HG03442 (cell line): Measurements from ENCODE around the gene SIAH1.
"Not testable (repeated sequence)": the region's sequence is repeated elsewhere in the genome, so short reads cannot be mapped to it uniquely, and the experiment has no call there.

Source experiments
- ATAC-seq: cut with Tn5 transposase; IDR thresholded peaks from one replicate; pipeline ENCODE4 v1.9.1; 2021; ENCODE audit warnings: mild to moderate bottlenecking, moderate library complexity; ENCODE audit not compliant: unreplicated experiment

The SIAH1 gene

DNA sequence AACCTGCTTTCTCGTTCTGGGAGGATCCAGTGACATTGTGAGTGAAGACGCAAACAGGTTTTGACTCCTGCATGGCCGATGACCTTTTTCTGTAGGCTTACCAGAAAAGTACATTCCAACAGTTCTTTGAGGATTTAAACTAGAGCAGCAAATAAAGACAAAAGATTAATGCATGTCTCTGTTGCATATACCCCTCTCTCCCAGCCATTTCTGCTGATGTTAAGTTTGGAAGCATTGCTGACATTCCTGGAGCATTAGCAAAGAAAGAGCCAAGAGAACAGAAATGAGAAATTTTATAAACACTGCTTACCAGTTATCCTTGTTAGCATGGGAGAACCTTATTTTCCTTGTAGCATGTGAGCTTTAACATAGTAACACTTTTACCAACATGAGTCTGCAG lies 49.3 kb downstream of the SIAH1 start:
- ATAC-seq, result no peak

DNA sequence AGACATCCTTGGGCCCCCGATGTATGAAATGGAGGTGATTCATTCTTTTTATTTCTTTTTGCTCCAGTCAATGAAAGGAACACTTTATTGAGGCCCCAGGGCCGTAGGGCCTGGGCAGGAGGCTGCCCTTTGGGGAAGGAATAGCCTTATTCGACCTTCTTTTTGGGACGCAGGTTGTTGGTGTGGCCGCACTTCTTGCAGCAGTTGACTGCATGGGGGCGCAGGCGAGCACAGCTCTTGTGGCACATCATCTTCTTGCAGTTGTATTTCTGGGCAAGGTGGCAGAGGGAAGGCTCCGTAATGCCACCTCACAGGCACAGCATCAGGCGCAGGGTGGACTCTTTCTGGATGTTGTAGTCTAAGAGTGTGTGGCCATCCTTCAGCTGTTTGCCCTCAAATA lies 50.9 kb downstream of the SIAH1 start:
- no peak for ATAC-seq

DNA sequence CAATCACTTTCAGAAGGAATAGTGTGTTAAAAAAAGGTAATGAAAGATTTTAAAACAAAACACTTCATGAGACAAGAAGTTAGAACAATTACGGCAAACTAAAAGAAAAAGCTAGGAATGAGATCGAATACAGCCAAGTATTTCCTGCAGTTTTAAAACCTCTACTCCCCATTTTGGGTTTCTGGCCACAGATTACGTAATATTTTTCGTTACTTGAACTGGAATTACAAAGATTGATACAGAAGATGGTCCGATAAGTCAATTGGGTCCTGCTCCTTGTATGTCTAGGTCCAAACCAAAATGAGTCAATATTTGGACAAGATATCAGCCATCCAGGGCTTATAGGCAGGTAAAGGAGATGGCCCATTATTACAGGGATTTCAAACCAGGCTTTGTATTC lies 52.2 kb downstream of the SIAH1 start:
- no peak for ATAC-seq

DNA sequence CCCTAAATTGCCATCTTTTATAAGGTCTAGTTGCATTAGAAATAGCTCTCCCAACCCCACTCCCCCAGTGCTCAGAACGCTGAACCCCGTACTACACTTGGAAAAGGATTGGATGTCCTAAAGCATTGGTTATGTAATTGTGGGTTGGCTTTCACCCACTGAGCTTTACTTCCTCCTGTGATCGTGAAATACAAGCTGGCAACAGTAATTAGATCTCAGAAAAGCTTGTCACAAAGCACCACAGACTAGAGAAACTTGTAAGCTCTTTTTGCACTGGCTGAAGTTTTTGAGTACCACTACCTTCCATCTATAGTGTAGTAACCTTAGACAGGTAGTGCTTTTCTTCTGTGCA lies 54.4 kb downstream of the SIAH1 start:
- no peak for ATAC-seq

DNA sequence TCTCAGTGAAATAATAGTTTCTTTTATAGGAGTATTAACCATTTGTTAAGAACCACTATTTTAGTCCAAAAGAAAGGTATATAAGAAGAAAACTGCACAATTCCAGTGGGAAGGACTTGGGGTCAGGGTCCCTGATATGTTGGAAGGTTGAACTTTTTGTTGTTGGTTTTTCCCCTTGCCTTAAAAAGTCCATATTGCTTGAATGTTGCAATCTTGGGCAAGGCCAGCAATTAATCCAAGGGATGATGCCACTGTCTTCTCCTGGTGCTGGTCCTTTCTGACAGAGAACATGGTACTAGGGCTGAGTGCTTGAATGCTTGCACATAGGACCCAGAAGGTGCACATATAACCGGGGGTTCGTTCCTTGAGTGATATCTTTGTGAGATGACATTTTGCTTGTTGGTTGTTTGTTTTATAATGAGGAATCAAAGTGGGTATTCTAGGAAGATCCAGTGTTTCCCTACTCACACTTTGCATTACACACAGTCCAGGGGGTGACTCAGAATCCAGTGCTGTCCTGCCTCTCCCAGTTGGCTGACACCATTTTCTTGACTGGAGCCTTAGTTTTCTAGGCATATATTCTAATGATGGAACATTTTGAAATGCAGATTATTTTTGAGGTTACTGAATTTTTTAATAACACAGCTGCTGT lies 54.9 kb downstream of the SIAH1 start:
- ATAC-seq, result no peak

- ATAC-seq, result no peak
Observed at GRCh38 chr16:48329138-48329537, 56.1 kb downstream of the SIAH1 start.

DNA sequence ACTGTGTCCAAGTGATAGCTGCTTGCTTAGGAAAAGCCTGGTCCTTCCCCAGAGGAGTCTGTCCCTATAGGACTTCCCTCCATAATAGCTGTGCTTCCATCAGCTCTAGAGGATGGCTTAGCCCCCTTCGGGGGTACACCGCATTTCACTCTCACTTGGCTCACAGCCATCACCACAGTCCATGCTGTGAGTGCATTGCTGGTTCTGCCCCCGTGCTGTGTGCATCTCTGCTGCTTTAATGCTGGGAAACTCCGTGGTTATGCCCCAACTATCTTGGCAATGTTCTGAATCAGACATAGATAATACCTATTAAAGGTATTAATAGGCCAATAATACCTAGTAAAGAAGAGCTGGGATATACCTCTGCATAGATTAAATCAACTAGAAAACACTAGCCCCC lies 58.3 kb downstream of the SIAH1 start:
- no peak for ATAC-seq

DNA sequence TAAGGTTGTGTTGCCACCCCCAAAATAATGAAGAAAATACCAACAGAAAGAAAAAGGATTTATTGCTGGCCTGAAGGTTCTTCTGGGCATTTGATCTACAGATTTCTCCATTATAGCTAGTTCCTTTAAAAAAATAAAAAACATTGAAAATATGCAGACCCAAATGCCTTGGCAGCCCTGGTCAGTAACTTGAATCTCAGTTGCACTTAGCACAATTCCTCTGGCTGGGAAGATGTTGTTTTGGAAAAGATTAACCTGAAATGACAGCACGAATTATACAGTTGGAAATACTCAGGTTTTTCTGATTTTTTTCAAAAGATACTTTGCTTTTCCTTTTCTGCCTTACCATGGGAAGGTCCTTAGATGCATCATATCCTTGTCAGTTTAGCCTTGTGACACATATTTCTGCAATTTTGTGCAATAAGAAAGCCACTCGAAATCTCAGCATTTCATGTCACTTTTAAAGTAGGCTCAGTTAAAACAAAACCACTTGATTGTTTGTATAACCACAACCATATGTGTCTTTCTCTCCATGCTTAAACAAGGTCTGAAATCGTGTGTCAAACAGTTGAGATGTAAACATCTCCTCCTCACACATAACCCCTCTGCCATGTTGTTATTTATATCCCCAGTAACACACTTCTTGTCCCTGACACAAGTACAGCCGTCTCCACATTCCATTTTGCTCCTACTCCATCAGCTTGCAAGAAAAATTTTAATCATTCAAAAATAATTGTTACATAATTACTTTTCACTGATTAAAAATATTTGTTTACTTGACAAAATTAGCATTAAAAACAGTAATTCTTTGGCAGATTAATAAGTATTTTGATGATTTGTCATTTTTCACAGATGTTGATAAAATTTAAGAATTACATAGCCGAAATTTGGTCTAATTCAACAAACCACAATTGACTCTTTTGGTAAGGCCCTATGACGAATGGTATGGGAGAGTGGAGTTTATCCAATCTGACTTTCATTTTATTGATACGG lies 61.1 kb downstream of the SIAH1 start:
- no peak for ATAC-seq

DNA sequence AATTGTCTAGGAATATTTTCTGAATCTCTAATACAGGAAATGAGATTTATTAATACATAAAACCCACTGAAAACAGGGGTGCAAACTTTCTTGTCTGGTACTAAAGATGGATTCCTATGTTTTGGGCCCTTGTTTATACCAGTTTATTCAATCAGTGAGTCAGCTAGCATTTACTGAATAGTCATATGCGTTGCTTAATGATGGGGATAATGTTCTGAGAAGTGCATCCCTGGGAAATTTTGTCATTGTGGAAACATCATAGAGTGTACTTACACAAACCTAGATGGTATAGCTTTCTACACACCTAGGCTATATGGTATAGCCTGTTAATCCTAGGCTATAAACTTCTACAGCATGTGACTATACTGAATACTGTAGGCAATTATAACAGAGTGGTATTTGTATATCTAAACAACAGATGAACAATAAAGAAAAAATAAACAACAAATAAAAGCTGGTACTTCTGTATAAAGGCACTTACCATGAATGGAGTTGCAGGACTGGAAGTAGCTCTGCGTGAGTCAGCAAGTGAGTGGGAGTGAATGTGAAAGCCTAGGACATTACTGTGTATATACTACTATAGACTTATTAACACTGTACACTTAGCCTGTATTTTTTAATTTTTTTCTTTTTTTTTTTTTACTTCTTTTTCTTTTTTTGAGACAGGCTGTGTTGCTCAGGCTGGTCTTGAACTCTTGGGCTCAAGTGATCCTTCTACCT lies 63.7 kb downstream of the SIAH1 start:
- ATAC-seq, result no peak

DNA sequence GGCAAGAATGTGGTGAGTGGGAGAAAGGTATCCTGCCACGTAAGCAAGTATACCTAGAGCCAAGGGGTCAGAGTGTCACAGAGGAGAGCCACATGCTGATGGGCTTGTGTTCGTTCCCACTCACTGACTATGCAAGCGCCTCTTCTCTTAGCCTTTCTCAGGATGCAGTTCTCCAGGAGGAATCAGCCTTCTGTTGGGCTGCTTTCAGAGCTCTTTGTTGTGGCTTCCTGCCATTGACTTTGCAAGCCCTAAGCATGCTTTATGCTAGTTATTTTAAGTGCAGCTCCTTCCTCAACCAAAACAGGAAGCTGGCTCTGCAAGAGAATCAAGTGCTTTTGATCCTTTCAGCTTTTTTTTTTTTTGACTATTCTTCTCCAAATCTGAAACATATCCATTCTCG lies 66.6 kb downstream of the SIAH1 start:
- no peak for ATAC-seq

- ATAC-seq, result no peak
Observed at GRCh38 chr16:48317614-48318315, 67.4 kb downstream of the SIAH1 start.

DNA sequence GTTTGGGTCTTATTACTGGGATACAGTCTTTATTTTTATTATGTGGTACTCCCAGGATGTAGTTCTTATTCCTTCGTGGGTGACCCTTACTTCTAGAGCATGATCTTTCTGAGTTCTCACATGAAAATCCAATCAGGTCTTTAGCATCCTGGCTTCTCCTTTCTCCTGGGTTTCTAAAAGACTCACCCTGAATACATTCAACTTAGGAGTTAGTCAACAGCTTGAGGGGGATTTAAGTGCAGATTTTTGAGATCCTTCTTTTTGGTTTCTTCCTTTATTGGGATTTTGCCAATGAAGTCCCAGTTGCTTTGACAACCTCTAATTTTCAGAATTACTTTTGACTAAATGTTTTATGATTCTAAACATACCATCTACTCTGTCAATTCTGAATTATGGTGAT lies 68.2 kb downstream of the SIAH1 start:
- no peak for ATAC-seq

DNA sequence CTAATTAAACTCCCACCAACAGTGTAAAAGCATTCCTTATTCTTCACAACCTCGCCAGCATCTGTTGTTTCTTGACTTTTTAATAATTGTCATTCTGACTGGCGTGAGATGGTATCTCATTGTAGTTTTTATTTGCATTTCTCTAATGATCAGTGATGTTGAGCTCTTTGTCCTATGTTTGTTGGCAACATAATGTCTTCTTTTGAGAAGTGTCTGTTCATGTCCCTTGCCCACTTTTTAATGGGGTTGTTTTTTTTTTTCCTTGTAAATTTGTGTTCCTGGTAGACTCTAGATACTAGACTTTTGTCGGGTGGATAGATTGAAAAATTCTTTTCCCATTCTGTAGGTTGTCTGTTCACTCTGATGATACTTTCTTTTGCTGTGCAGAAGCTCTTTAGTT lies 71.3 kb downstream of the SIAH1 start:
- not testable (repeated sequence) for ATAC-seq

DNA sequence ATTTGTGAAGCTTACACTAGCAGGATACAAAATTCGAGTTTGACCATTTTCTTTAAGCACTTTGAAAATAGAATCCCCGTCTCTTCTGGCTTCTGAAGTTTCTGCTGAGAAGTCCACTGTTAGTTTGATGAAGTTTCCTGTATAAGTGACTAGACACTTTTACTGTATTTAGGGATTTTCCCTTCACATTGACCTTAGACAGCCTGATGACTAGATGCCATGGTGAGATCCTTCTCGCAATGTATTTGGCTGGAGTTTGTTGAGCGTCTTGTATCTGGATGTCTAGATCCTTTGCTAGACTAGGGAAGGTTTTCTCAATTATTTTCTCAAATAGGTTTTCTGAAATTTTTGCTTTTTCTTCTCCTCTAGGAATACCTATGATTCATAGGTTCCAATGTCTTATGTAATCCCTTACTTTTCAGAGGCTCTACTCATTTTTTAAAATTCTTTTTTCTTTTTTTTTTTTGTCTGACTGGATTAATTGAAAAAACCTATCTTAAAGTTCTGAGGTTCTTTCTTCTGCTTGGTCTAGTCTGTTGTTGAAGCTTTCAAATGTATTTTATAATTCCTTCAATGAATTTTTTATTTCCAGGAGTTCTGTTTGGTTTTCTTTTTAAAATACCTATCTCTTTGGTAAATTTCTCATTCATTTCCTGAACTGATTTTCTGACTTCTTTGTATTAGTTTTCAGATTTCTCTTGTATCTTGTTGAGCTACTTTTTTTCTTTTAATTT lies 74.1 kb downstream of the SIAH1 start:
- ATAC-seq, result no peak
